GM19397 (cell line): Measurements from ENCODE around the gene SKAP1.
A peak's percentile ranks its signal among the peaks of the same experiment; 100 is the strongest.
"Not testable (repeated sequence)": the region's sequence is repeated elsewhere in the genome, so short reads cannot be mapped to it uniquely, and the experiment has no call there.

ENCODE experiments used
- ATAC-seq: cut with Tn5 transposase; IDR thresholded peaks from one replicate; pipeline ENCODE4 v1.9.1; 2021; ENCODE audit warnings: mild to moderate bottlenecking, moderate library complexity; ENCODE audit not compliant: unreplicated experiment

SKAP1 gene

GRCh38 chr17:48449335-48449734 is 19.3 kb upstream of the SKAP1 start:
- ATAC-seq = not testable (repeated sequence)

- no peak for ATAC-seq
Observed at GRCh38 chr17:48445248-48445620, 15.2 kb upstream of the SKAP1 start.

- ATAC-seq = no peak
Observed at GRCh38 chr17:48444516-48445247, 14.7 kb upstream of the SKAP1 start.

- no peak for ATAC-seq
Observed at GRCh38 chr17:48443712-48444111, 13.7 kb upstream of the SKAP1 start.

GRCh38 chr17:48442819-48443218 is 12.8 kb upstream of the SKAP1 start:
- no peak for ATAC-seq

- ATAC-seq = no peak
Observed at GRCh38 chr17:48441862-48442261, 11.8 kb upstream of the SKAP1 start.

- ATAC-seq = peak; percentile 65
Observed at GRCh38 chr17:48441231-48441711, 11.3 kb upstream of the SKAP1 start.

- ATAC-seq = no peak
Observed at GRCh38 chr17:48440669-48441068, 10.7 kb upstream of the SKAP1 start.

GRCh38 chr17:48439875-48440505 is 10.0 kb upstream of the SKAP1 start:
- no peak for ATAC-seq

- ATAC-seq = no peak
Observed at GRCh38 chr17:48439110-48439850, 9.3 kb upstream of the SKAP1 start.

- no peak for ATAC-seq
Observed at GRCh38 chr17:48438516-48439061, 8.6 kb upstream of the SKAP1 start.

GRCh38 chr17:48433896-48434295 is 3.9 kb upstream of the SKAP1 start:
- no peak for ATAC-seq

- no peak for ATAC-seq
Observed at GRCh38 chr17:48432820-48433775, 3.1 kb upstream of the SKAP1 start.

- ATAC-seq = no peak
Observed at GRCh38 chr17:48429156-48429555, 858 bp downstream of the SKAP1 start.

- ATAC-seq = no peak
Observed at GRCh38 chr17:48427598-48427997, 2.4 kb downstream of the SKAP1 start.

- no peak for ATAC-seq
Observed at GRCh38 chr17:48426761-48427500, 3.1 kb downstream of the SKAP1 start.

- ATAC-seq = no peak
Observed at GRCh38 chr17:48426019-48426665, 3.9 kb downstream of the SKAP1 start.

GRCh38 chr17:48422060-48422459 is 8.0 kb downstream of the SKAP1 start:
- not testable (repeated sequence) for ATAC-seq

- ATAC-seq = no peak
Observed at GRCh38 chr17:48420823-48421222, 9.2 kb downstream of the SKAP1 start.
